Gastrocnemius medialis (tissue), 4 donors: ENCODE results near the gene MEF2D. TPM values are rescaled to one million over a fixed set of nuclear protein-coding genes. Genes with fewer than 3 reads are reported as not detected.

ENCODE experiments used
- ATAC-seq, 2 donors: fragments of 150-250 bp; one replicate each; pipeline ENCODE4 v1.9.1; 2016
- DNase-seq, 2 donors: peaks; one replicate each; pipeline ENCODE4 v3.0.0-alpha.2; 2019
- H3K27ac ChIP-seq, 4 donors: fragments of 200-600 bp; sonication (generic); 1 replicate in 1 of 4; 2 replicates in 3 of 4; pipeline ENCODE4 v1.5.1; 2016 to 2018; ENCODE audit warnings: mild to moderate bottlenecking in 2 of 4, moderate library complexity in 1 of 4
- H3K27me3 ChIP-seq, 3 donors: fragments of 200-600 bp; sonication (generic) in 2 of 3; 1 replicate in 1 of 3; 2 replicates in 2 of 3; pipeline versions ENCODE4 v1.5.1 to v1.6.0; 2016 to 2019; ENCODE audit warnings: mild to moderate bottlenecking in 1 of 3, moderate library complexity in 1 of 3
- H3K36me3 ChIP-seq, 2 donors: fragments of 200-600 bp; sonication (generic) in 1 of 2; one replicate each; pipeline ENCODE4 v1.5.1; 2017 to 2018
- H3K4me1 ChIP-seq, 2 donors: fragments of 200-600 bp; sonication (generic) in 1 of 2; one replicate each; pipeline ENCODE4 v1.5.1; 2016 to 2017; ENCODE audit warnings: mild to moderate bottlenecking in 2 of 2
- H3K4me3 ChIP-seq, 4 donors: fragments of 200-600 bp; sonication (generic) in 3 of 4; 1 replicate in 1 of 4; 2 replicates in 3 of 4; pipeline ENCODE4 v1.5.1; 2016 to 2019; ENCODE audit warnings: mild to moderate bottlenecking in 2 of 4
- H3K9me3 ChIP-seq, 3 donors: fragments of 200-600 bp; sonication (generic) in 2 of 3; 1 replicate in 1 of 3; 2 replicates in 2 of 3; pipeline ENCODE4 v1.5.1; 2016 to 2019
- CTCF ChIP-seq, 5 experiments: fragments of 450-650 bp in 3 of 5; fragments of 200-600 bp in 2 of 5; sonication (generic) in 2 of 5; IDR thresholded peaks in 4 of 5; conservative IDR thresholded peaks in 1 of 5; 1 replicate in 4 of 5; 2 replicates in 1 of 5; pipeline ENCODE4 v1.5.1; 2016 to 2019; ENCODE audit warnings: antibody characterized with exemption in 5 of 5, mild to moderate bottlenecking in 3 of 5, moderate library complexity in 3 of 5
- POLR2A ChIP-seq, 2 donors: fragments of 450-650 bp; IDR thresholded peaks; one replicate each; pipeline ENCODE4 v1.6.1; 2017; ENCODE audit warnings: antibody characterized with exemption in 2 of 2, mild to moderate bottlenecking in 2 of 2, moderate library complexity in 2 of 2
- in situ Hi-C, 4 donors: fragments of 200-750 bp; cut with MboI; loops; one replicate each; pipeline versions ENCODE4 v1.15.0 to v1.8.0; 2017; ENCODE audit warnings: low sequenced_read_pairs in 4 of 4
- intact Hi-C: fragments of 100-400 bp; cut with DNase I; formaldehyde crosslinking; loops from one replicate; pipeline ENCODE4 v1.15.1; 2023; ENCODE audit warnings: low total_unique reads
- total RNA-seq, 4 donors: library from RNA; depleted of rRNA; stranded (reverse); fragments of >200 nt; gene quantifications; one replicate each; pipeline versions ENCODE4 v1.1.0 to v1.2.3, GENCODE V29; 2016

The MEF2D gene
- total RNA-seq, 4 donors from 2014 or later = 129 to 260 (median 168) TPM

GRCh38 chr1:156533568-156534220 lies 33.1 kb upstream of the MEF2D start:
- intact Hi-C loops = no loop called here

GRCh38 chr1:156532374-156532773 lies 31.8 kb upstream of the MEF2D start:
- intact Hi-C loops = no loop called here
- Histone ChIP-seq H3K27me3 (no peaks in the 10 kb centered on the region), H3K4me3 (no peak overlapping the region), H3K36me3 (no peaks in the 10 kb centered on the region), H3K27ac (peak overlapping the region in 1 of 4 donors; percentile 33), H3K9me3 (no peaks in the 10 kb centered on the region), H3K4me1 (peaks cover 0 to 6% of the 10 kb centered on the region in 2 donors)
- TF ChIP-seq CTCF (IDR thresholded peaks at IDR 0.05 in 4 of 5, conservative IDR thresholded peaks at IDR 0.05 in 1 of 5) (no peak), POLR2A (IDR thresholded peaks at IDR 0.05) (no peak)
- DNase-seq (peak in 1 of 2 donors; percentile 8), ATAC-seq (peak in 1 of 2 donors; percentile 72)
- in situ Hi-C loops = no loop called here

More at GRCh38 chr1:156533568-156534220, 33.1 kb upstream of the MEF2D start:
- Histone ChIP-seq H3K27me3 (no peaks in the 10 kb centered on the region), H3K4me3 (no peak overlapping the region), H3K27ac (no peak overlapping the region), H3K36me3 (no peaks in the 10 kb centered on the region), H3K9me3 (no peaks in the 10 kb centered on the region), H3K4me1 (peaks cover 0 to 6% of the 10 kb centered on the region in 2 donors)
- DNase-seq (peak in 1 of 2 donors; percentile 11), ATAC-seq (no peak)
- in situ Hi-C loops = no loop called here
- TF ChIP-seq POLR2A (IDR thresholded peaks at IDR 0.05) = no peak
- no peak for TF ChIP-seq CTCF (IDR thresholded peaks at IDR 0.05 in 4 of 5, conservative IDR thresholded peaks at IDR 0.05 in 1 of 5)

GRCh38 chr1:156530006-156530405 lies 29.4 kb upstream of the MEF2D start:
- Histone ChIP-seq H3K4me1 (peaks cover 0 to 6% of the 10 kb centered on the region in 2 donors), H3K9me3 (no peaks in the 10 kb centered on the region), H3K27me3 (no peaks in the 10 kb centered on the region), H3K4me3 (no peak overlapping the region), H3K27ac (no peak overlapping the region), H3K36me3 (no peaks in the 10 kb centered on the region)
- no peak for ATAC-seq
- peak in 1 of 2 donors; percentile 10 for DNase-seq
- TF ChIP-seq CTCF (IDR thresholded peaks at IDR 0.05 in 4 of 5, conservative IDR thresholded peaks at IDR 0.05 in 1 of 5) (no peak), POLR2A (IDR thresholded peaks at IDR 0.05) (no peak)
- intact Hi-C loops = no loop called here
- in situ Hi-C loops = no loop called here

- peaks cover 0 to 6% of the 10 kb centered on the region in 2 donors for H3K4me1 ChIP-seq
- intact Hi-C loops = no loop called here
- no peak overlapping the region for H3K4me3 ChIP-seq
- no peaks in the 10 kb centered on the region for H3K27me3 ChIP-seq
- TF ChIP-seq POLR2A (IDR thresholded peaks at IDR 0.05) = no peak
- TF ChIP-seq CTCF (IDR thresholded peaks at IDR 0.05 in 4 of 5, conservative IDR thresholded peaks at IDR 0.05 in 1 of 5) = no peak
- no peaks in the 10 kb centered on the region for H3K9me3 ChIP-seq
- no peak overlapping the region for H3K27ac ChIP-seq
- ATAC-seq (no peak), DNase-seq (peak in 1 of 2 donors; percentile 9)
- no peaks in the 10 kb centered on the region for H3K36me3 ChIP-seq
- in situ Hi-C loops = no loop called here
These were observed 28.4 kb upstream of the MEF2D start for GRCh38 chr1:156528875-156529425.
